SK-N-SH (cell line): ENCODE measurements around the gene TOPBP1. TPM values are rescaled to one million over a fixed set of nuclear protein-coding genes. Genes with fewer than 3 reads are reported as not detected.

Experiments
- CTCF ChIA-PET: fragments of 300-600, 350-600 bp; formaldehyde crosslinking; extraction: SDS; loops from one replicate; lab custom pipeline; 2021; lab: Yijun Ruan, JAX
- POLR2A ChIA-PET: fragments of 350-600 bp; sonication (Branson Sonifier 250); formaldehyde crosslinking; extraction: SDS; loops from one replicate; lab custom pipeline; 2020; ENCODE audit warnings: antibody characterized with exemption, inconsistent platforms; lab: Yijun Ruan, JAX
- DNase-seq: peaks from one replicate; pipeline ENCODE4 v3.0.0; 2012
- H2AFZ ChIP-seq: fragments of 200-600 bp; sonication (generic); 2 replicates; pipeline ENCODE4 v1.8.1; 2016; ENCODE audit warnings: antibody characterized with exemption, mild to moderate bottlenecking, low read depth
- H3F3A ChIP-seq: fragments of 200-600 bp; sonication (generic); replicated peaks from 2 replicates; pipeline ENCODE3; 2016; ENCODE audit warnings: antibody characterized with exemption, mild to moderate bottlenecking; ENCODE audit not compliant: insufficient read depth
- H3K27ac ChIP-seq, 2 experiments: fragments of 200-500 bp in 1 of 2; fragments of 200-600 bp in 1 of 2; sonication (Bioruptor generic) in 1 of 2; sonication (generic), shearing (Covaris generic) in 1 of 2; 2 replicates each; pipeline versions ENCODE4 v1.5.1 to v1.6.1; 2014 to 2016; ENCODE audit warnings: low read depth in 2 of 2, inconsistent platforms in 1 of 2, low read length in 1 of 2, mild to moderate bottlenecking in 1 of 2, mixed read lengths in 1 of 2
- H3K27me3 ChIP-seq: fragments of 200-600 bp; sonication (generic), shearing (Covaris generic); 2 replicates; pipeline ENCODE4 v1.6.1; 2016; ENCODE audit warnings: mixed run types; ENCODE audit not compliant: insufficient read depth
- H3K36me3 ChIP-seq, 2 experiments: fragments of 200-500 bp in 1 of 2; fragments of 200-600 bp in 1 of 2; sonication (Bioruptor generic) in 1 of 2; sonication (generic) in 1 of 2; replicated peaks in 1 of 2; 2 replicates each; pipeline versions ENCODE3 to v1.5.1; 2014 to 2016; ENCODE audit warnings: low read length in 1 of 2, mild to moderate bottlenecking in 1 of 2; ENCODE audit not compliant: insufficient read depth in 2 of 2, control insufficient read depth in 1 of 2
- H3K4me1 ChIP-seq, 2 experiments: fragments of 200-500 bp in 1 of 2; fragments of 200-600 bp in 1 of 2; sonication (Bioruptor generic) in 1 of 2; sonication (generic), shearing (Covaris generic) in 1 of 2; 2 replicates each; pipeline versions ENCODE4 v1.5.1 to v1.6.1; 2014 to 2016; ENCODE audit warnings: low read depth in 1 of 2, low read length in 1 of 2, mixed run types in 1 of 2; ENCODE audit not compliant: insufficient read depth in 2 of 2, control insufficient read depth in 1 of 2
- H3K4me2 ChIP-seq: fragments of 200-600 bp; sonication (generic), shearing (Covaris generic); 2 replicates; pipeline ENCODE4 v1.6.1; 2017; ENCODE audit warnings: mixed run types
- H3K4me3 ChIP-seq, 2 experiments: fragments of 200-500 bp in 1 of 2; fragments of 200-600 bp in 1 of 2; sonication (Bioruptor generic) in 1 of 2; sonication (generic), shearing (Covaris generic) in 1 of 2; 2 replicates each; pipeline versions ENCODE4 v1.5.1 to v1.8.1; 2014 to 2016; ENCODE audit warnings: low read depth in 2 of 2, inconsistent platforms in 1 of 2, low read length in 1 of 2, mild to moderate bottlenecking in 1 of 2, mixed read lengths in 1 of 2, moderate library complexity in 1 of 2
- H3K79me2 ChIP-seq: fragments of 200-600 bp; sonication (generic); 2 replicates; pipeline ENCODE4 v1.8.1; 2017; ENCODE audit warnings: mild to moderate bottlenecking; ENCODE audit not compliant: insufficient read depth
- H3K9ac ChIP-seq: fragments of 200-600 bp; sonication (generic); 2 replicates; pipeline ENCODE4 v1.6.1; 2017; ENCODE audit warnings: mixed run types
- H3K9me2 ChIP-seq: fragments of 200-600 bp; sonication (generic); 2 replicates; pipeline ENCODE4 v1.6.1; 2017; ENCODE audit warnings: mixed run types
- H3K9me3 ChIP-seq: fragments of 200-600 bp; sonication (generic); 2 replicates; pipeline ENCODE4 v1.6.1; 2017; ENCODE audit warnings: mixed run types, mild to moderate bottlenecking, moderate library complexity
- H4K20me1 ChIP-seq: fragments of 200-600 bp; sonication (generic); 2 replicates; pipeline ENCODE4 v1.6.1; 2017; ENCODE audit warnings: mild to moderate bottlenecking, mixed run types; ENCODE audit not compliant: insufficient read depth
- CHD2 ChIP-seq: fragments of 150-350 bp; IDR thresholded peaks from 2 replicates; pipeline ENCODE4 v1.6.1; 2018; ENCODE audit warnings: low read length; ENCODE audit not compliant: partially characterized antibody
- ELF1 ChIP-seq: IDR thresholded peaks from 2 replicates; pipeline ENCODE4 v1.4.0; 2012
- FOSL2 ChIP-seq: IDR thresholded peaks from 2 replicates; pipeline ENCODE4 v1.4.0; 2012; ENCODE audit warnings: low read depth, mild to moderate bottlenecking, moderate library complexity, borderline replicate concordance
- FOXJ3 ChIP-seq: sonication (generic); formaldehyde crosslinking; IDR thresholded peaks from 2 replicates; pipeline ENCODE4 v1.5.1; 2020; ENCODE audit warnings: mild to moderate bottlenecking, missing genetic modification reagents
- GABPA ChIP-seq: IDR thresholded peaks from 2 replicates; pipeline ENCODE4 v1.4.0; 2012; ENCODE audit warnings: low read depth, mild to moderate bottlenecking
- JUND ChIP-seq: IDR thresholded peaks from 2 replicates; pipeline ENCODE4 v1.4.0; 2012
- MEF2A ChIP-seq: IDR thresholded peaks from 2 replicates; pipeline ENCODE4 v1.4.0; 2012; ENCODE audit warnings: low read depth, borderline replicate concordance
- REST ChIP-seq: IDR thresholded peaks from 2 replicates; pipeline ENCODE4 v1.6.1; 2012; ENCODE audit warnings: mild to moderate bottlenecking, low read depth, low read length, moderate library complexity
- RFX5 ChIP-seq: IDR thresholded peaks from 2 replicates; pipeline ENCODE4 v1.6.1; 2012; ENCODE audit warnings: mild to moderate bottlenecking, improper control_type of control experiment, low read length
- SMC3 ChIP-seq: IDR thresholded peaks from 2 replicates; pipeline ENCODE4 v1.6.1; 2012; ENCODE audit warnings: low read depth, low read length, improper control_type of control experiment
- TAF1 ChIP-seq: IDR thresholded peaks from 2 replicates; pipeline ENCODE4 v1.6.1; 2012; ENCODE audit warnings: low read depth, mild to moderate bottlenecking, low read length, moderate library complexity, borderline replicate concordance
- TCF12 ChIP-seq: IDR thresholded peaks from 2 replicates; pipeline ENCODE4 v1.4.0; 2012
- TEAD4 ChIP-seq: IDR thresholded peaks from 2 replicates; pipeline ENCODE4 v1.4.0; 2012; ENCODE audit warnings: mild to moderate bottlenecking, borderline replicate concordance; ENCODE audit not compliant: insufficient read depth
- ZBTB33 ChIP-seq: IDR thresholded peaks from 2 replicates; pipeline ENCODE4 v1.4.0; 2012; ENCODE audit warnings: low read depth, borderline replicate concordance
- WGBS: methylation state at CpG from one replicate; pipeline ENCODE4 v1.1.6; 2017; ENCODE audit warnings: low lambda C conversion rate; 5-methylcytosine and 5-hydroxymethylcytosine counted together
- polyA plus RNA-seq, 3 experiments: library from polyadenylated mRNA; depleted of rRNA; stranded (reverse); fragments of >200 nt; gene quantifications; 2 replicates each; pipeline ENCODE4 v1.2.3, GENCODE V29; 2012
- TF ChIP-seq, protein P1 (sequence below): fragments of 150-350 bp; IDR thresholded peaks from 2 replicates; pipeline ENCODE4 v1.6.1; 2017; ENCODE audit warnings: antibody characterized with exemption, low read length, low read depth, borderline replicate concordance
- TF ChIP-seq, protein P2 (sequence below): fragments of 200-600 bp; sonication (generic); IDR thresholded peaks from 2 replicates; pipeline ENCODE4 v1.6.1; 2017; ENCODE audit warnings: antibody characterized with exemption, mild to moderate bottlenecking, moderate library complexity
- TF ChIP-seq, protein P3 (sequence below): IDR thresholded peaks from 2 replicates; pipeline ENCODE4; 2012

Gene TOPBP1
- polyA plus RNA-seq, 1 of the 3 experiments (the other 2 are of a cell fraction), result 15.7 TPM

DNA sequence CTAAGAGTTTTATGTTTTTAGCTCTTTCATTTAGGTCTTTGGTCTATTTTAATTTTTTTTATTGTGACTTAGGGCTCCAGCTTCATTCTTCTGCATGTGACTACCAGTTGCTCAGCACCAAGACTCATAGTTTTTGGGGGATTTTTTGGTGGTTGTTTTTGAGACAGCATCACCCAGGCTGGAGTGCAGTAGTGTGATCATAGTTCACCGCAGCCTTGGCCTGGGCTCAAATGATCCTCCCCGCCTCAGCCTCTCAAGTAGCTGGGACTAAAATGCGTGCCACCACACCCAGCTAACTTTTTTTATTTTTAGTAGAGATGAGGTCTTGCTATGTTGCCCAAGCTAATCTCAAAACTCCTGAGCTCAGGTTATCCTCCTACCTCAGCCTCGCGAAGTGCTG lies 68.9 kb downstream of the TOPBP1 start:
- Histone ChIP-seq H3K4me3 (no peak overlapping the region), H3K27ac (no peak overlapping the region), H3K4me2 (no peak overlapping the region), H3K9ac (no peak overlapping the region), H3K79me2 (peaks cover 18% of the 10 kb centered on the region; the same call in 1 of the 2 replicates), H2AFZ (no peak overlapping the region), H3K4me1 (peaks cover 0 to 4% of the 10 kb centered on the region in 2 experiments; a peak in 2 of 4 replicates), H3K27me3 (no peaks in the 10 kb centered on the region)
- CTCF ChIA-PET, result interaction anchor here (1.2 kb wide), 1 partner anchor 8 kb away, joined by 3 read pairs; no protein-coding TSS in a partner anchor
- DNase-seq, result no peak
- POLR2A ChIA-PET, result interaction anchor here (1.2 kb wide), 1 partner anchor 155 kb away, joined by 3 read pairs; no protein-coding TSS in a partner anchor
- TF ChIP-seq FOSL2, result no peak
- TF ChIP-seq, all 33 proteins: peak for 0
- Histone ChIP-seq H4K20me1 (peaks cover 10% of the 10 kb centered on the region), H3K36me3 (peaks cover 21 to 27% of the 10 kb centered on the region in 2 experiments), H3K9me2 (no peaks in the 10 kb centered on the region), H3F3A (peaks cover 39% of the 10 kb centered on the region), H3K9me3 (no peaks in the 10 kb centered on the region)
- 99% methylated on average over 5 of the region's 5 CpGs for whole genome bisulfite sequencing

DNA sequence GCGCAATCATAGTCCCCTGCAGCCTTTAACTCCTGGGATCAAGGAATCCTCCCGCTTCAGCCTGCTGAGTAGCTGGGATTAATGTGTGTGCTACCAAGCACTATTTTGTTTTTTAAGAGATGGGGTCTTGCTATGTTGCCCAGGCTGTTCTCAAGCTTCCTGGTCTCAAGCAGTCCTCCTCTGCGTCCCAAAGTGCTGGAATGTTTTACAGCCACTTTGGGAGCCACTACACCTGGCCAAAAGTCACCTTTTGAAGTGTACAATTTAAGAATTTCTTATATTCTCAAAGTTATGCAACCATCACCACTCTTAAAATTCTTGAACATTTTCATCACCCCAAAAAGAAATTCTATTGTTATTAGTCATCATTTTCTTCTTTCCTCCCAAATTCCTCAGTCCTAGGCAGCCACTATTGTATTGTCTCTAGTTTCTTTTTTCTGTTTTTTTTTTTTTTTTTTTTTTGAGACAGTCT lies 70.4 kb downstream of the TOPBP1 start:
- H4K20me1 ChIP-seq, result peaks cover 23% of the 10 kb centered on the region
- H3K4me2 ChIP-seq, result no peak overlapping the region
- peaks cover 29% of the 10 kb centered on the region; the same call in 1 of the 2 replicates for H3K79me2 ChIP-seq
- no peak overlapping the region for H3K4me3 ChIP-seq
- 98% methylated on average over 3 of the region's 3 CpGs for WGBS
- peak overlapping the region in 1 of 2 experiments; percentile 64; a peak in 2 of 4 replicates for H3K27ac ChIP-seq
- no peaks in the 10 kb centered on the region for H3K27me3 ChIP-seq
- no peak overlapping the region for H3K9ac ChIP-seq
- H3K36me3 ChIP-seq, result peaks cover 36 to 39% of the 10 kb centered on the region in 2 experiments
- CTCF ChIA-PET, result no interaction called here
- H2AFZ ChIP-seq, result no peak overlapping the region
- no peaks in the 10 kb centered on the region for H3K9me2 ChIP-seq
- POLR2A ChIA-PET, result no interaction called here
- H3K4me1 ChIP-seq, result peaks cover 0 to 4% of the 10 kb centered on the region in 2 experiments; a peak in 2 of 4 replicates
- DNase-seq, result no peak
- H3K9me3 ChIP-seq, result no peaks in the 10 kb centered on the region
- peaks cover 52% of the 10 kb centered on the region for H3F3A ChIP-seq
- TF ChIP-seq FOXJ3 (CRISPR knock-in tag) (no peak), TEAD4 (0 out of 2 replicates have a peak, but pooled peaks have one; percentile 30), CHD2 (no peak), MEF2A (no peak), TAF1 (no peak), SMC3 (no peak), ELF1 (no peak), RFX5 (no peak), TCF12 (peak; percentile 18; the same call in 1 of the 2 replicates), JUND (peak; percentile 67), GABPA (no peak), REST (no peak), FOSL2 (peak; percentile 37; the same call in 1 of the 2 replicates), ZBTB33 (no peak)
- TF ChIP-seq, protein P1, sequence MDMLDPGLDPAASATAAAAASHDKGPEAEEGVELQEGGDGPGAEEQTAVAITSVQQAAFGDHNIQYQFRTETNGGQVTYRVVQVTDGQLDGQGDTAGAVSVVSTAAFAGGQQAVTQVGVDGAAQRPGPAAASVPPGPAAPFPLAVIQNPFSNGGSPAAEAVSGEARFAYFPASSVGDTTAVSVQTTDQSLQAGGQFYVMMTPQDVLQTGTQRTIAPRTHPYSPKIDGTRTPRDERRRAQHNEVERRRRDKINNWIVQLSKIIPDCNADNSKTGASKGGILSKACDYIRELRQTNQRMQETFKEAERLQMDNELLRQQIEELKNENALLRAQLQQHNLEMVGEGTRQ, result no peak
- TF ChIP-seq, protein P2, sequence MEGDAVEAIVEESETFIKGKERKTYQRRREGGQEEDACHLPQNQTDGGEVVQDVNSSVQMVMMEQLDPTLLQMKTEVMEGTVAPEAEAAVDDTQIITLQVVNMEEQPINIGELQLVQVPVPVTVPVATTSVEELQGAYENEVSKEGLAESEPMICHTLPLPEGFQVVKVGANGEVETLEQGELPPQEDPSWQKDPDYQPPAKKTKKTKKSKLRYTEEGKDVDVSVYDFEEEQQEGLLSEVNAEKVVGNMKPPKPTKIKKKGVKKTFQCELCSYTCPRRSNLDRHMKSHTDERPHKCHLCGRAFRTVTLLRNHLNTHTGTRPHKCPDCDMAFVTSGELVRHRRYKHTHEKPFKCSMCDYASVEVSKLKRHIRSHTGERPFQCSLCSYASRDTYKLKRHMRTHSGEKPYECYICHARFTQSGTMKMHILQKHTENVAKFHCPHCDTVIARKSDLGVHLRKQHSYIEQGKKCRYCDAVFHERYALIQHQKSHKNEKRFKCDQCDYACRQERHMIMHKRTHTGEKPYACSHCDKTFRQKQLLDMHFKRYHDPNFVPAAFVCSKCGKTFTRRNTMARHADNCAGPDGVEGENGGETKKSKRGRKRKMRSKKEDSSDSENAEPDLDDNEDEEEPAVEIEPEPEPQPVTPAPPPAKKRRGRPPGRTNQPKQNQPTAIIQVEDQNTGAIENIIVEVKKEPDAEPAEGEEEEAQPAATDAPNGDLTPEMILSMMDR, result no peak
- TF ChIP-seq, protein P3, sequence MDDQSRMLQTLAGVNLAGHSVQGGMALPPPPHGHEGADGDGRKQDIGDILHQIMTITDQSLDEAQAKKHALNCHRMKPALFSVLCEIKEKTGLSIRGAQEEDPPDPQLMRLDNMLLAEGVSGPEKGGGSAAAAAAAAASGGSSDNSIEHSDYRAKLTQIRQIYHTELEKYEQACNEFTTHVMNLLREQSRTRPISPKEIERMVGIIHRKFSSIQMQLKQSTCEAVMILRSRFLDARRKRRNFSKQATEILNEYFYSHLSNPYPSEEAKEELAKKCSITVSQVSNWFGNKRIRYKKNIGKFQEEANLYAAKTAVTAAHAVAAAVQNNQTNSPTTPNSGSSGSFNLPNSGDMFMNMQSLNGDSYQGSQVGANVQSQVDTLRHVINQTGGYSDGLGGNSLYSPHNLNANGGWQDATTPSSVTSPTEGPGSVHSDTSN, result no peak
